ENCODE results near the gene DUSP14. TPM values are rescaled to one million over a fixed set of nuclear protein-coding genes. Genes with fewer than 3 reads are reported as not detected.

Gene DUSP14
- polyA plus RNA-seq, 3 donors, result 0.24 to 1.6 (median 1.1) TPM

GRCh38 chr17:37494971-37495370, 5.3 kb downstream of the DUSP14 start:
- H3K4me3 Mint-ChIP-seq, result no peak overlapping the region
- Histone ChIP-seq H3K4me3 (replicated peaks in 1 of 3; ENCODE audit: low read depth in 2 of 3, low read length in 3 of 3) (no peak overlapping the region), H3K27ac (ENCODE audit: low read depth in 1 of 2, low read length in 2 of 2) (no peak overlapping the region), H3K9ac (ENCODE audit: insufficient read depth, low read length, poor library complexity, severe bottlenecking) (no peak overlapping the region), H2AFZ (ENCODE audit: insufficient read depth, low read depth, low read length, poor library complexity, severe bottlenecking) (no peak overlapping the region), H3K27me3 (ENCODE audit: control insufficient read depth in 2 of 2, insufficient read depth in 2 of 2, low read length in 2 of 2) (peaks cover 0 to 18% of the 10 kb centered on the region in 2 donors), H3K4me2 (replicated peaks; ENCODE audit: extremely low read depth, low read length, poor library complexity, severe bottlenecking) (no peak overlapping the region), H3K4me1 (ENCODE audit: control insufficient read depth in 1 of 2, insufficient read depth in 2 of 2, low read length in 2 of 2) (peaks cover 7 to 16% of the 10 kb centered on the region in 2 donors), H3K36me3 (replicated peaks in 1 of 2; ENCODE audit: control insufficient read depth in 1 of 2, insufficient read depth in 2 of 2, low read length in 2 of 2) (no peaks in the 10 kb centered on the region), H3K9me3 (replicated peaks in 1 of 2; ENCODE audit: control insufficient read depth in 1 of 2, insufficient read depth in 1 of 2, low read length in 2 of 2) (no peaks in the 10 kb centered on the region), H3K79me2 (ENCODE audit: insufficient read depth, low read length) (no peaks in the 10 kb centered on the region), H4K20me1 (ENCODE audit: insufficient read depth, low read length) (no peaks in the 10 kb centered on the region)
- no peak overlapping the region for H3K27ac Mint-ChIP-seq
- H3K4me1 Mint-ChIP-seq, result peaks cover 16% of the 10 kb centered on the region
- peaks cover 0 to 4% of the 10 kb centered on the region in 2 donors for H3K36me3 Mint-ChIP-seq
- H3K9me3 Mint-ChIP-seq, result peaks cover 0 to 5% (median 0%) of the 10 kb centered on the region in 7 donors
- no peak for DNase-seq
- intact Hi-C loops (cut with micrococcal nuclease), result no loop called here
- no peak for TF ChIP-seq CTCF (IDR thresholded peaks at IDR 0.05)
- WGBS (ENCODE audit: insufficient coverage), result 92% methylated on average over 7 of the region's 8 CpGs
- peaks cover 11 to 15% (median 11%) of the 10 kb centered on the region in 3 donors for H3K27me3 Mint-ChIP-seq (ENCODE audit: low read depth in 3 of 3)

DNA sequence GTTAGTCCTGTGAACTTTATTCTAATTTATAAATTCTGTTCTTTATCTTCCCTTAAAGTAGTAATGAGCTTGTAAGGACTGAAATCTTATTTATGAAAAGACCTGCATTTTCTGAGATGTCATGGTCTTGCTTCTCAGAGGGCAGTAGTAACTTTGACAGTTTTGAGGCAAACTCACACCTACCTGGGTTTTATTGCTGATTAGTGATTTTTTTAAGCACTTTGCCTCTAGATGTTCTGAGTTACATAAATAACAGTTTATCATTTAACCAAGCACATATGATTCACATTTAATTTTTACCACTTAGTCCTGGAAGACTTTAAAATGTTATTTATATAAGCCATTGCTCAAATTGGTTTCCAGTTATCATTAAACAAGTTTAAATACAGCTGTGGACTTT, 10.7 kb downstream of the DUSP14 start:
- no peak for TF ChIP-seq CTCF (IDR thresholded peaks at IDR 0.05)
- Histone ChIP-seq H3K9me3 (replicated peaks in 1 of 2; ENCODE audit: control insufficient read depth in 1 of 2, insufficient read depth in 1 of 2, low read length in 2 of 2) (peaks cover 0 to 3% of the 10 kb centered on the region in 2 donors), H4K20me1 (ENCODE audit: insufficient read depth, low read length) (no peaks in the 10 kb centered on the region), H2AFZ (ENCODE audit: insufficient read depth, low read depth, low read length, poor library complexity, severe bottlenecking) (no peak overlapping the region), H3K27ac (ENCODE audit: low read depth in 1 of 2, low read length in 2 of 2) (no peak overlapping the region), H3K4me1 (ENCODE audit: control insufficient read depth in 1 of 2, insufficient read depth in 2 of 2, low read length in 2 of 2) (no peaks in the 10 kb centered on the region), H3K36me3 (replicated peaks in 1 of 2; ENCODE audit: control insufficient read depth in 1 of 2, insufficient read depth in 2 of 2, low read length in 2 of 2) (no peaks in the 10 kb centered on the region), H3K27me3 (ENCODE audit: control insufficient read depth in 2 of 2, insufficient read depth in 2 of 2, low read length in 2 of 2) (no peaks in the 10 kb centered on the region), H3K4me2 (replicated peaks; ENCODE audit: extremely low read depth, low read length, poor library complexity, severe bottlenecking) (no peak overlapping the region), H3K9ac (ENCODE audit: insufficient read depth, low read length, poor library complexity, severe bottlenecking) (no peak overlapping the region), H3K79me2 (ENCODE audit: insufficient read depth, low read length) (no peaks in the 10 kb centered on the region), H3K4me3 (replicated peaks in 1 of 3; ENCODE audit: low read depth in 2 of 3, low read length in 3 of 3) (no peak overlapping the region)
- intact Hi-C loops (cut with micrococcal nuclease), result no loop called here
- DNase-seq, result no peak
- Mint-ChIP-seq H3K27ac (no peak overlapping the region), H3K27me3 (ENCODE audit: low read depth in 3 of 3) (peaks cover 0 to 1% (median 0%) of the 10 kb centered on the region in 3 donors), H3K4me1 (no peaks in the 10 kb centered on the region), H3K9me3 (peaks cover 0 to 2% (median 0%) of the 10 kb centered on the region in 7 donors), H3K36me3 (no peaks in the 10 kb centered on the region), H3K4me3 (no peak overlapping the region)
